Measurements from ENCODE around the gene TDRKH.
"Not testable (repeated sequence)": the region's sequence is repeated elsewhere in the genome, so short reads cannot be mapped to it uniquely, and the experiment has no call there.

Gene TDRKH

GRCh38 chr1:151741516-151741915, 48.8 kb downstream of the TDRKH start:
- no peak for DNase-seq
- no peak for TF ChIP-seq GATA1 (IDR thresholded peaks at IDR 0.05; ENCODE audit: low read depth, low read length)
- no peak for TF ChIP-seq POLR2A (IDR thresholded peaks at IDR 0.05; ENCODE audit: low read length)

DNA sequence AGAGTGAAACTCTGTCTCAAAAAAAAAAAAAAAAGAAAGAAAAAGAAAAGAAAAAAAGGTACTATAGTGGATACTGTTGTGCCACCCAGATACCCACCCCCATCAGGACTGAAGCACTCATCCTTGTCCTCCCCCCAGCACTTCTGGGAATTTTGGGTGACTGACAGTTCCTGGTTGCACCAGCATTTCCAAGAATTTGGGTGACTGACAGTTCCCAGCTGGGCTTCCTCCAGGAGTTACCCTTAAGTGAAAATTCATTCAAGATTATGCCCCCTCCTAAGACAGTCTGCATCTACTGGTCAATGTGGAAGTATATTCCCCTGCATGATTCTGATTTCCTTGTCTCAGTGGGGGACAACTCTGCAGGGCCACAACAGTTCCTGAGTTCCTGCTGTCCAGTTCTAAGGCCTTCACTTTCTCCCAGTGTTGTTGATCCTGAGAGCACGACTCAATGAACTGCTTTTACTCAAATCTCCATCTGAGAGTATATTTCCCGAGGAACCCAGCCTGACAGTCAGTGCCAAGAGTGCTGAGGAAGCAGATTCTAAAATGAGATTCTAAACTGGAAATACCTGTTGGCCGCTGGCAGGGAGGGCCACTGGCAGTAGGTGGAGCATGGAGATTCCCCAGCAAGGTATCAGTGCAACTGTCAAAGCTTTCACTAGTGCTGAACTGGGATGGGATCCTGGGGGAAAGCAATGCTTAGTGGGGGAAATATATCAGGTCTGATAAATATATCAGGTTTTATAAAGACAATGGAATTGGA, 50.5 kb downstream of the TDRKH start:
- no peak for TF ChIP-seq POLR2A (IDR thresholded peaks at IDR 0.05; ENCODE audit: low read length)
- TF ChIP-seq GATA1 (IDR thresholded peaks at IDR 0.05; ENCODE audit: low read depth, low read length) = no peak

GRCh38 chr1:151737479-151737878, 52.8 kb downstream of the TDRKH start:
- TF ChIP-seq GATA1 (IDR thresholded peaks at IDR 0.05; ENCODE audit: low read depth, low read length) (no peak), POLR2A (IDR thresholded peaks at IDR 0.05; ENCODE audit: low read length) (no peak)
- no peak for DNase-seq

More for the DNA sequence above, 50.5 kb downstream of the TDRKH start:
- DNase-seq = no peak

DNA sequence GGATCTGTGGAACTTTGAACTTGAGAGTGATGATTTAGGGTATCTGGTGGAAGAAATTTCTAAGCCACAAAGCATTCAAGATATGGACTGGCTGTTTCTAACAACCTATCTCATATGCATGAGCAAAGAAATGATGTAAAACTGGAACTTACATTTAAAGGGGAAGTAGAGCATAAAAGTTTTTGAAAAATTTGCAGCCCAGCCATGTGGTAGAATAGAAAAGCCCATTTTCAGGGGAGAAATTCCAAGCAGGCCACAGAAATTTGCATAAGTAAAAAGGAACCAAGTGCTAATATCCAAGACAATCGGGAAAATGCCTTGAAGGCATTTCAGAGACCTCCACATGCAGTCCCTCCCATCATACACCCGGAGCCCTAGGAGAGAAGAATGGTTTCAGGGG, 53.3 kb downstream of the TDRKH start:
- DNase-seq = no peak
- no peak for TF ChIP-seq POLR2A (IDR thresholded peaks at IDR 0.05; ENCODE audit: low read length)
- TF ChIP-seq GATA1 (IDR thresholded peaks at IDR 0.05; ENCODE audit: low read depth, low read length) = no peak

GRCh38 chr1:151733995-151734394, 56.3 kb downstream of the TDRKH start:
- not testable (repeated sequence) for DNase-seq

DNA sequence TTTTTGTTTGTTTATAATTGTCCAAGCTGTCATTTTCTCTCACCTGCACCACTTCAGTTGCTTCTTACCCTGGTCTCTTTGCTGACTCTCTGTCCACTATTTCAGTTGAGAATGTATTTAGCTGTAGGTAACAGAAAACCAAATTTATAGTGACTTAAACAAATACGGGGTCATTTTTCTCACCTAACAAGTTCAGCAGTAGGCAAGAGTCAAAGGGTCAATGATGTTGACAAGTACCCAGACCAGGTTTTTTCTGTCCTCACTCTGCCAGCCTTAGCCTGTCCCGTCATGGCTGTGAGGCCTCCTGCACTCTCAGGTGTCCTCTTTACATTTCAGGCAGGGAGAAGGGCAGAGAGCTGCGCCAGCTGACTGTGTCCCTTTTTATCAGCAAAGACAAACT, 57.2 kb downstream of the TDRKH start:
- DNase-seq = no peak

GRCh38 chr1:151729966-151730291, 60.4 kb downstream of the TDRKH start:
- no peak for DNase-seq
- TF ChIP-seq GATA1 (IDR thresholded peaks at IDR 0.05; ENCODE audit: low read depth, low read length) = no peak
- TF ChIP-seq POLR2A (IDR thresholded peaks at IDR 0.05; ENCODE audit: low read length) = no peak

More for the DNA sequence above, 57.2 kb downstream of the TDRKH start:
- no peak for TF ChIP-seq GATA1 (IDR thresholded peaks at IDR 0.05; ENCODE audit: low read depth, low read length)
- TF ChIP-seq POLR2A (IDR thresholded peaks at IDR 0.05; ENCODE audit: low read length) = no peak

GRCh38 chr1:151729157-151729965, 60.9 kb downstream of the TDRKH start:
- TF ChIP-seq GATA1 (IDR thresholded peaks at IDR 0.05; ENCODE audit: low read depth, low read length) = no peak
- TF ChIP-seq POLR2A (IDR thresholded peaks at IDR 0.05; ENCODE audit: low read length) = no peak
- no peak for DNase-seq

- DNase-seq = no peak
These were observed 61.9 kb downstream of the TDRKH start for GRCh38 chr1:151728151-151729054.

GRCh38 chr1:151723726-151724370, 66.5 kb downstream of the TDRKH start:
- no peak for TF ChIP-seq GATA1 (IDR thresholded peaks at IDR 0.05; ENCODE audit: low read depth, low read length)
- no peak for TF ChIP-seq POLR2A (IDR thresholded peaks at IDR 0.05; ENCODE audit: low read length)
- no peak for DNase-seq

More at GRCh38 chr1:151728151-151729054, 61.9 kb downstream of the TDRKH start:
- TF ChIP-seq POLR2A (IDR thresholded peaks at IDR 0.05; ENCODE audit: low read length) = no peak
- no peak for TF ChIP-seq GATA1 (IDR thresholded peaks at IDR 0.05; ENCODE audit: low read depth, low read length)
